T-helper 1 cell treated with Interleukin-12 subunit alpha and Interleukin-12 subunit beta and Interleukin-4 antibody, amounts not matched to agents 30 ng/mL and 1 ng/mL, for 36 hours (primary cell): Measurements from ENCODE around the gene CAPN5. TPM values are rescaled to one million over a fixed set of nuclear protein-coding genes. Genes with fewer than 3 reads are reported as not detected.

Experiments used
- intact Hi-C: fragments of 100-400 bp; cut with micrococcal nuclease; formaldehyde crosslinking; loops from one replicate; pipeline ENCODE4 v1.15.1; 2024
- total RNA-seq: library from RNA; stranded (reverse); gene quantifications from 2 replicates; pipeline ENCODE4 v1.2.3, GENCODE V29; 2022

CAPN5 gene
- total RNA-seq, 1 donor from 2014 or later: 0.27 TPM

DNA sequence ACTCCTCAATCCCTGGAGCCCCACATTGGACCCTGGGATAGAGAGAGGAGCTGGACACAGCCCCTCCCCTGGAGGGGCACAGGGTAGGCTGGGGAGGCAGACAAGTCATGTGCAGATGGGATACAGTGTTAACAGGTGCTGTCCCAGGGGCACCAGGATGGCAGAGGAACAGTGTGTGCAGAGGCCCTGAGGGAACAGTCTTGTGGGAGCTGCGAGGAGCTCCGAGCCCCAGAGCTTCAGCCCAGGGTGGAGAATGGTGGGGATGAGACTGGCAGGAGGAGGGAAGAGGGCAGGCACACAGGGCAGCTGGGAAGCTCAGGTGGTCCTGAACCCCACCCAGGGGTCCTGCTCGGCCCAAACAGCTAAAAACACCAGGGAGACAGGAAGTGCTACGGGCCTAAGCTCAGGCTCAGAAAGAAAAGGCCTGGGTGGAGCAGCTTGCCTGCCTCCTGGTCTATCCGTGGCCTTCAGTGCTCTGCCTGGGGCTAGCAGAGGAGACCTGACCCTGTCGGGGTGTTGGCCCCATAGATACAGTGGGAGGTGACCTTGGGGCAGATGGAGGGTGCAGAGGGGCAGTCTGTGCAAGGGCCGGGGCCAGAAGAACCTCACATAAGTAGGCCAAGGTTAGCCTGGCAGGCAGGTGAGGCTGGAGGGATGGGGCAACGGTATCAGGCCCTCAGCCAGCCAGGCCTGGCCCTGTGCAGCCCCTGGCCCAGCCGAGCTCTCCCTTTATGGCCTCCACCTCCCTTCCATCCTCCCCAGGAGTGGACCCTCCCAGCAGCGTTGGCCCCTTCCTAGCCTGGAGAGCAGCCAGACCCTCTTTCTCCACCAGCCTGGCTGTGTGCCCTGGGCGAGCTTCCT, 15.4 kb downstream of the CAPN5 start:
- intact Hi-C loops: loop anchor here (2.0 kb wide), 2 partner anchors 35 to 271 kb away; no protein-coding TSS in a partner anchor

DNA sequence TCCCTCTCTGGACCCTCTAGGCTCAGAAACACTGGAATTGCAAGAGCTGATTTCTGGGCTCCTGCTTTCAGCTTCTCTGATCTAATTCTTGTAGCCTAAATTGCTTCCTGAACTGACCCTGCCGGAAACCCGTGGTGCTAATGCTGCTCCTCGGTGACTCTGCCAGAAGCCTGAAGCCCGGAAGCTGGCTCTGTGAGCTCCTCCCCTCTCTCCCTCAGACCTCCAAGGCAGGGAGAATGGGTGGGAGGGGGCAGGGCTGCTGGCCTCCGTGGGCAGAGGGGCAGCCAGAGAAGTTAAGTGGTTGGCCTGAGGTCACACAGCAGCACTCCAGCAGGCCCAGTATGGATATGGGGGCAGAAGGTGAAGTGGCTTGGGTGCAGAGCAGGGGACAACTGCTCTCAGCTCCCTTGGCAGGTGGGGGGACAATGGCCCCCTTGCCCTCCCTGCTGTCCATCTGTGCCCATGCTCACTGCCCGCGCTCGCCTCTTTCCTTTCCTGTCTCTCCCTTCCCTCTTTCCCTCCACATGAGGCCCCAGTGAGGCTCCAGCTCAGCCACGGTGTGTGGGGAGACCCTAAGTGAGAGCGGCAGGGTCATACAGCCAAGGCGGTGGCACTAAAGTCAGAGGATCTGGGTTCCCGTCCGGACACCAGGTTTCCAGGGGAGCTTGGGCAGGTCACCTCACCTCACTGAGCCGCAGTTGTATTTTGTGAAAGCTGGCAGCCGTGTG, 16.2 kb downstream of the CAPN5 start:
- intact Hi-C loops: loop anchor here (1.0 to 2.0 kb wide), 3 partner anchors 17 to 272 kb away; partner anchors contain the start of gene CAPN5

DNA sequence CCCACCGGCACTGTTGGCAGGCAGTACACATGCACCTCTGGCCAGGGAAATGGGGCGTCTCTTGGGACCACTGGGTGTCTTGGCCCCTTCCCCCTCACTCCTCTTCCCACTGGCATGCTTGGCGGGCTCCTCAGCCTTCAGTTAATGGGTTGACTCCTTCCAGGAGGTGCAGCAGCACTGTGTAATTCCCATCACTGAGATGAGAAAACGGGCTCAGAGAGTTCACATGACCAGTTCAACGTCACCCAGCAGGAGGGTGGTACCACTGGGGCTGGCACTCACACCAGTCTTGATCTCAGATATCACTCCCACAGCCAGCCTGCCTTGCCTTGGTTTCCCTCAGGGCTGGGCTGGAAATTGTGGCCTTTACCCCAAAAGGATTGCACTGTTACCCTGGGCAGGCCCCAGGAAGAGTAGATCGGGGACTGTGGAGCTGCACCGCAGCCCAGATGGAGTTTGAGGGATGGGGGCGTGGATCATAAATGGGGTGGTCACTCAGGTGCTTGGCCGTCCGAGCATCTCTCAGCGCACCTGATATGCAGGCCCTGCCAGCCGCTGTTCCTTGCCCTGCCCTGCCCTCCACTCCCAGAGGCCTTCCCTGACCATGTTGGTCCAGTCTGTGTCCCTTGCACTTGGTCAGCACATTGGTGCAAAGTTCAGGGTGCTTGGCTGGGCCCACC, 16.9 kb downstream of the CAPN5 start:
- intact Hi-C loops: loop anchor here (1.0 to 2.0 kb wide), 3 partner anchors 17 to 273 kb away; partner anchors contain the start of gene CAPN5

DNA sequence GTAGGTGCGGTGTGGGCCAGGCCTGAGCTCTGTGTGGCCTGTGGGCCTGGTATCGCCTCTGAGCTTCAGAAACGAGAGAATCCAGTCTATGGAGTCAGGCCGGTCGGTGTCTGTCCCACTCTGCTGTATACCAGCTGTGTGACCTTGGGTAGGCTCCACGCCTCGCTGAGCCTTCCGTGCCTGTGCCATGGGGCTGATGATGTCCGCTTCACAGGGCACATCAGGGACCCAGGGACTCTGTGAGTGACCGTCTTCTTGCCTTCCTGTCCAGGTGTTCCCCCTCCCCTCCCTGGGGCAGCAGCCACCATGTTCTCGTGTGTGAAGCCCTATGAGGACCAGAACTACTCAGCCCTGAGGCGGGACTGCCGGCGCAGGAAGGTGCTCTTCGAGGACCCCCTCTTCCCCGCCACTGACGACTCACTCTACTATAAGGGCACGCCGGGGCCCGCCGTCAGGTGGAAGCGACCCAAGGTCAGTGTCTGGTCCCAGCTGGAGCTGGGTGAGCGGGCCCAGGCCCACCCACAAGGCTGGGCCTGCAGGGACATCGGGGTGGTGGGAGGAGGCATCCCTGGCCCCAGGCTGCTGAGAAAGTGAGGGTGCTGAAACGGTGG, 17.9 kb downstream of the CAPN5 start:
- intact Hi-C loops: no loop called here

DNA sequence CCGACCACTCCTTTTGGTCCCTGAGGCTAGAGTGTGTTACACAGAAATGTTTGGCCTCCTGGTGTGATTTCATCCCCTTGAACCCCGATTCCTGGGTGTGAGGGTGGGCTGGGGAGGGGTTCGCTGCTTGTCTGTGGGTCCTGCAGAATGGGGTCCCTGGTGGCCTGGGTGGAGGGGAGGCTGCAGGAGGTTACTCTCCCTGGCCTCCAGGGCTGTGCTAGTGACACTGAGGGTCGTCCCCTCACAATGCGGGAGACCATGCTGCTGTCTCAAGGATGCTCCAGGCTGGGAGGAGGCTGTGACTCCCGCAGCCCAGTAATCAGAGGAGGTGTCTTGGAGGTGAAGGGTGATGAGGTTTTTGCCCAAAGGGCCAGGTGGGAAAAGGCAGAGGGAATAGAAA, 18.9 kb downstream of the CAPN5 start:
- intact Hi-C loops: no loop called here

DNA sequence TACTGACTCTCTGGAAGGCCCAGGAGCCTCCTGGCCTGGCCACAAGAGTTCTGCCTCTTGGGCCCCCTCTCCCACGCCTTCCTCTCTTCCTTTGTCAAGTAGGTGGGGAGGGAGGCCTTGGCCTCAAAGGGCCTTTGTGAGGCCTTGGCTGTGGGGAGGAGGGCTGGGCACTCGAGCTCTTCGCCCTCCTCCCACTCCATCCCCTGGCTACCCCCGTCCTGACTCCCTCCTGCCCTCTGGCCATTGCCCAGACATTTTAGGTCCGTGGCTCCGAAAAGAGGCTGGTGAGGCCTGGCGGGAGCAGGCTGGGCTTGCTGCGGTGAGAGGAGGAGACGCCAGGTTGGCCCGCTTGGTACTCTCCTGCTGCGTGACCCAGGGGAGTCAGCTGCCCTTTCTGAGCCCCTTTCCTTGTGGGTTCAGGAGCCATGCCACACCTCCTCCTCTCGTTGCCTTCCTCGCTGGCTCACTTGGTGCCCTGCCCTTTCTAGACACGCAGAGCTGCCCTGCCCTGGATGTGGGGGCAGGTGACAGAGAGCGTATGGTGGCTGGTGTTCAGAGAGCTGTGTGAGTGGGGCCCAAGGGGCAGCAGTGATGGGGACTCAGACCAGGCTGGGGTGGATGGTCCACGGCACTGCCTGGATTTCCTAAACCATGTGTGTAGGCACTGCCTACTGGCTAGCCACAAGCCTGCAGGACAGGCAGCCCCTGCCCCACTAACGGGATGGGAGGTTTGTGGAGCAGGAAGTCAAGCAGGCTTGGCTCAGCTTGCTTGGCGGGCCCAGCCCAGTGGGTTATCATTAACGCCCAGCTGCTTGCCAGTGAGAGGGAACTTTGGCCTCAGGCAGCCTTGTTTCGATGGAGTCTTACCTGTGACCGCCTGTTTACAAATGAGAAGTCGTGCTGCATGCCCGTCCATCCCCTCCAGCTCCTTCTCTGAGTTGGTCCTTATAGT, 20.0 kb downstream of the CAPN5 start:
- intact Hi-C loops: no loop called here

DNA sequence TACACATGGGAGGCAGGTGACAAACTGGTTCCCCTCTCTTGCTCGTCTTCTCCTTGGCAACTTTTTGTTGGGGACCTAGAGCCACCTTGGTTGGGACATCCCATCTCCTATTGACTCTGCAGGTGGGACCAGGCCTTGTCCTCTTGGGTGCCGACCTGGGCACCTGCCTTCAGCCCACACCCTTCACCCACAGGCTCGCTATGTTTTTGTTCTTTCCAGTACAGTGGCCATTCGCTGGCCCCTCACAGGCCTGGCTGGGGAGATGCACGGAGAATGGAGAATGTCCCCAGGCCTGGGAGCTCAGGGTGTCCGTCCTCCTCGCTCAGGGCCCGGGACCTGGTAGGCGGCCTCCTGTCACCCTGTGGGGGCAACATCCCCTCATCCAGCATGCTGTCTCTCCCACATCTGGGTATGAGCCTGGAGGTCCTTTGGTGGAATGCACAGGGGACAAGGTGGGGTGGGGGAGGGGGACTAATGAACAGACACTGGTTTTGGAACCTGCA, 21.0 kb downstream of the CAPN5 start:
- intact Hi-C loops: no loop called here

DNA sequence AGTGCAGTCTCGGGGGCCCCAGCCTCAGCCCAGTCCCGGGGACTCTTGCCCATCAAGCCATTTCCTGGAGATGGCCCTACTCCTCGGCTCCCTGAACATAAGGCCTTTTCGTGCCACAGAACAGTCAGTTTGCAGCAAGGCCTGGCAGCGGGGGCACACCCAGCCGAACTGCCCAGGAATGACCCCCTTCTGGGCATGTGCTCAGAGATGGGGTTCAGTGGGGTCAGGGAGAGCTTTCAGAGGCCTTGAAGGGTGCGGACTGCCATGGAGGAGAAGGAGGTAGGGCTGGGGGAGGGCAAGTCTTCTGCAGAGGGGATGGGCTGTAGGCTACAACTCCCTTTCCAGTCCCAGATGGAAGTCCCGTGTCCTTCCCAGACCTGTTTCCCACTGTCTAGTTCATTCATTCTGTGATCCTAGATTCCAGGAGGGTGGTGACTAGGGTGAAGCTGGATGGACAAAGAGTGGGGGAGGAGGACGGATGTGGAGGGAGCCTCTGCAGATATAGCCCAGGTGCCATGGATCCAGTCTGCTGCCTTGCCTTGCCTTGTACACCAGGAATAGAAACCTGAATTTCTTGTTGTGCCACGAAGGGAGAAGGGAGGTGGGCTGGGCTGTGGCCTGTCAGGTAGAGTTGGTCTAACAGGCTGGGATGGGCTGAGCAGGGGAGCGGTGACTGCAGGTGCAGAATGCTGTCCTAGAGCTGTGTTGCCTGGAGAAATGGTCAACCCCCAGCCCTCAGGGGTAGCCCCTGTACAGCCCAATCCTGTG, 21.6 kb downstream of the CAPN5 start:
- intact Hi-C loops: no loop called here

DNA sequence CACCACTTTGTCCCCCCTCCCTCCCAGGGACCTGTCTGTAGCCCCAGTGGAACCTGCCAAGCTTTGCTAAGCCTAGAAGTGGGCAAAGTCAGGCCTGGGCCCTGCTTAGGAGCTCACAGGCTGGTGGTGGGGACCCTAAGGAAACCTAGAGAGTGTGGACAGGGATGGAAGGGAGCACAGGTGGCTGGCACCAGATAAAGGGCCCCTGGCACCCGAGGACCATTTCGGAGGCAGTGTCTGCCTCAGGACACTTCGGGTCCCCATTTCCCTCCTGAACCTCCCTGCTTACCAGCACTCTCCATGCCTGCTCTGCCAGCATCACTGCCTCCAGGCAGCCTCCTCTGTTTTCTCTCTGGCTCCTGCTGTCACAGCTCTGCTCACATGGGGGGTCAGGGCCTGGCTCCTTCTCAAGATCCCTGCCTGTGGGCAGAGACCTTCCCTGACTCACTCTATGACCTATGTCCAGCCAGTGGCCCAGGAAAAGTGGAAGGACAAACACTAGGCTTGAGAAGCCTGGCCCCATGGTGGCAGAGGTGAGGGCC, 22.3 kb downstream of the CAPN5 start:
- intact Hi-C loops: no loop called here

DNA sequence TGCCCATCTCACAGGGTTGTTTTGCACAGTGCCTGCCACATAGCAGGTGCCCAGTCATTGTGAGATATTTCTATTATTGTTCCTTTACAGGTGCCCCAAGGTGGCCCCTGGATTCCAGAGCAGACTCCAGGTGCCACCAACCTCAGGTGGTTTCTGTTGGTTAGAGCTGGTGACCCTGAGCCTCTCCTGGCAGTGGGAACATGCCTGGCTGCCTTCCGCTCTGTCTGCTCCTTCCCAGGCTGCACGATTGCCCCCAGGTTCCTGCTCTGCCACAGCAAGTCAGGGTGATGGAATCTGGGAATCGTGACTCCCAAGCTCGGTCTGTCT, 23.2 kb downstream of the CAPN5 start:
- intact Hi-C loops: loop anchor here (2.0 kb wide), 2 partner anchors 23 to 37 kb away; partner anchors contain the start of gene CAPN5

DNA sequence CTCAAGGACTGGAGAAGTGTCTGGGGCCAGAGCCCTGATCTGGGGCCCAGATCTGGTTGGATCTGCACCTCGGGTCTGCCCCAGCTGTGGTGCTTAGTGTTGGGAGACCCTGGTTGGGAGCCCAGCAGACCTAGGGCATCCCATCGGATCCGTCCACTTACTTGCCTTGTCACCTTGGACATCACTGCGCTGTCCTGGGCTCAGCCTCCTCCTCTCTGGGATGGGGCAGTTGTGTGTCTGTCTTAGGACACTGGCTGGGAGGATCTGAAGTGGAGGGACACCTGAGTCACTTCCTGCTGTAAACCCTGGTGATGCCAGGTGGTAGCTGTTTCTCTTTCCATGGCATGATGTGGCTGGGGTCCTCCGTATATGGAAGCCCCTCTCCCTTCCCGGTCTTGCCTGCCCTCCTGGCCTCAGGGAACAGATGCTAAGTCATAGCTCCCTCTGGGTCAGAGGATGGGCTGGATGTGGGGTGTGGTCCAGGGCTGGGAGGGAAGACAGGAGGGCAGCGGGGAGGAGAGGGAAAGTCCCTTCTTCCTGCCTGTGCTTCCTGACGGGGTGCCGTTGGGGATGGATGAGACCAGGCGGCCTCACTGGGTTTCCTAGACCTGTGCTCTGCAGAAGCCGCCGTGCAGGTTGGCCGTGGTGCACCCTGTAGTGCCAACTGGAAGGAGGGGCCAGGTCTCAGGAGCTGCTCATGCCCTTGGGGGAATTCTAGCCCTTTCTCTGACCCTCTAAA, 23.8 kb downstream of the CAPN5 start:
- intact Hi-C loops: loop anchor here (1.0 to 2.0 kb wide), 7 partner anchors 24 to 458 kb away; partner anchors contain the start of gene CAPN5

DNA sequence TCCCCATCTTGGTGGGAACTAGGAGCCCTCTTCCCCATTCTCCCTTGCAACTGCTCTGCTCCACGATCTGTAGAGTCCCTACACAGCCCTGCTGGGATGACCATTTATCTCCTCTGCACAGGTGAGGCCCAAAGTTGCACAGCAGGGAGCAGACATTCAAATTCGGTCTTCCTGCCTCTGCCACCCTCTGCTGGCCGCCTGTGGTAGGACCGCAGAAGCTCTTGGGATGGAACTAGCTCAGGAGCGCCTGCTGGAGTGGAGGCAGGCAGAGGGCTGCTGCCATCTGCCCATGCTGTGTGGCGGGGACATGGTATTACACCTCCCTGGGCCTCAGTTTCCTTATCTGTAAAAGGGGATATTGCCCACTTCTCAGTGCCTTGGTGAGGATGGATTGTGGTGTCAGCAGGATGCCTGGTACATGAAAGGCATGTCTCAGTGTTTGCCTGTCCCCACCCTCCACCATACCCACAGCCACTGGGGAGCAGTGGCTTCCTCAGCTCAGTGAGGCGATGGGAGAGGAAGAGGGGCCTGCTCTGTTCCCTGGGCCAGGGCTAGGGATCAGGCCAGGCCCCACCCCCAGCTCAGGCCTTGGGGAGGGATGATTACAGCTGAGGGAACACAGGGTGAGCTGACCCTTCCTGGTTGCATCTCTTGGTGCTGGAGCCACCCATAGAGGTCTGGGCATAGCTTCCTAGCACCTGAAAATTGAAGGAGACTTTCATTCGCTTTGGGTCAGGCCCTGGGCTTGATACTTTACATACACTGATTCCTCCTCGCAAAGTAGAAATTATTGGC, 24.6 kb downstream of the CAPN5 start:
- intact Hi-C loops: loop anchor here (1.0 to 2.0 kb wide), 7 partner anchors 25 to 457 kb away; partner anchors contain the start of gene CAPN5

DNA sequence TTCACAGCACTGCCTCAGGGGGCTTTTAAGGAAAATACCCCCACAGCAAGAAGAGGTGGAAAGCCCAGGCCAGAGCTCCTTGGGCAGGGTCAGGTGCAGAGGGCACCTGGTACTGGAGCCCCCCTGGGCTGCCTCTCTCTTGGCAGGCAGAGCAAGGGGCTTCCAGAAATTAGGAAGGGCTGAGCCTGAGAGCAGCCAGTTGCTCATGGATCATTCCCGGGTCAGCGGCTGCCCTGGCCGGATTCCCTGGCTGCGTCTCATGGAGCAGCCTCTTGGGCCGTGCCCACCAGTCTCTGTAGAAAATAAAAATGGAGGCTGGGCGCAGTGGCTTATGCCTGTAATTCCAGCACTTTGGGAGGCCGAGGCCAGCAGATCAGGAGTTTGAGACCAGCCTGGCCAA, 25.6 kb downstream of the CAPN5 start:
- intact Hi-C loops: no loop called here

DNA sequence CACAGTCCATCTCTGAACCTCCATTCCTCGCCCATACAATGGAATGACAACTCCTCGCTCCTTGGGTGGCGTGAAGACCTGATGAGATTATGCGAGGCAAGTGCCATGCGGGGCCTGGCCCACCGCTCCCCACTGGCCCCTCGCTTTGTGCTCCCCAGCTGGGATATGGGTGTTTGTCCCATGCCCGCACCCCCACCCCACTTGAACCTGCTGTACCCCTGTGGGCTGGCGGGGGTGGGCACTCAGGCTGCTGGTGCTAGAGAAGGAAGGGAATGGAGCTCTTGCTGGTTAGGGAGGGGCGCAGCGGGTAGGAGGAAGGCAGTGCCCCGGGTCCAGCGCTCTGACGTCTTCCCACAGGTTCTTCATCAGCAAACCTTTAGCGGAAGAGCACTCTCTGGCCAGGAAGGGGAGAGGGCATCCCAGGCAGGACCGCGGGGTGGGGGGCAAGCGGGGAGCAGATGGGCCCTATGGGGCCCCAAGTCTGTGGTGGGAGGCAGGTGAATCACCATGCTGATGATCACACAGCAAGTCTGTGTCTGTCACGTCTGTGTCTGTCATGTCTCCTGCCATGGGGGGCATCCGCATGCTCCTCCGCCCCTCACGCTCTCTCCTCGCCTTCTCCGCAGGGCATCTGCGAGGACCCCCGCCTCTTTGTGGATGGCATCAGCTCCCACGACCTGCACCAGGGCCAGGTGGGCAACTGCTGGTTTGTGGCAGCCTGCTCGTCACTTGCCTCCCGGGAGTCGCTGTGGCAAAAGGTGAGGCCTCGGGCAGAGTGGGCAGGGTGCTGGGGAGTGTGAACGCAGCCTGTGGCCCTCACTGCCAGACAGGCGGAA, 26.5 kb downstream of the CAPN5 start:
- intact Hi-C loops: no loop called here

DNA sequence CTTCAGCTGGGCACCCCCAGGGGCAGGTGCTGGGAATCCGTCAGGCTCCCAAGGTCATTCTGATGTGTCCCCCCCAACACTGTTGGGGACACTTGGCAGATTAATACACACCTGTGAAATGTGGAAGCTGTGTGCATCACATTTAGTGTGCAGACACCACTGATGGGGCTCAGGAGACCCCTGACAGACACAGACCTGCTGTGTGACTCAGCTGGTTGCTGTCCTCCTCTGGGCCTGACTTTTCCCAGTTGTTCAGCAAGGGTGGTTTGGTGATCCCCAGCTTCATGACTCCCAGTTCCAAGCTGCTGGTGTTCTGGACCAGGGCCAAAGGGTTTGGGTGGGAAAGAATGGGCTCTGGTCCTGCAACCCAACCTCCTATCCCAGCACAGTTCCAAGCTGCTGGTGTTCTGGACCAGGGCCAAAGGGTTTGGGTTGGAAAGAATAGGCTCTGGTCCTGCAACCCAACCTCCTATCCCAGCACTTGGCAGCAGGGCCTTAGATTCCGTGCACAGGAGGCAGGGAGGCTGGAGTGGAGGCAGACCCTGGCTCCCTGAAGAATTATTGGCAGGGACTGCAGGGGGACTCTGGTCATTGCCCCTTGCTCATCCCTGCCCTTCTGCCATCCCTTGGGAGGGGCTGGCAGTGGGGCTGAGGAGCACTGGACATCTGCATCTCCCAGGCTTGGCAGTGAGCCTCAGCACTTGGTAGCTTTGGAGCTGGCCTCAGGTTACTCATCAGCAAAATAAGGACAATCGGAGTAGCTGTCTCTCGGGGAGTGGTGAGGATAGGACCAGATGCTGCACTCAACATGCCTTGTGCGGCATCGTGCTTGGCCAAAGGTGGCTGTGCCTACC, 27.4 kb downstream of the CAPN5 start:
- intact Hi-C loops: no loop called here
